Stimulated activated CD4-positive, alpha-beta T cell treated with anti-CD3 and anti-CD28 coated beads, TNF-alpha, amount 100 ng/mL, for 4 hours (primary cell): ENCODE results near the gene ARL15.

Source experiments
- DNase-seq, 3 experiments: peaks; one replicate each; pipeline ENCODE4 v3.0.0-alpha.2; 2020; ENCODE audit warnings: low read depth in 3 of 3

ARL15 gene

GRCh38 chr5:54251981-54252380, 58.4 kb downstream of the ARL15 start:
- no peak for DNase-seq

GRCh38 chr5:54249210-54250028, 61.0 kb downstream of the ARL15 start:
- DNase-seq = no peak

- no peak for DNase-seq
These were observed 63.1 kb downstream of the ARL15 start for GRCh38 chr5:54247226-54247625.

GRCh38 chr5:54243483-54244080, 66.8 kb downstream of the ARL15 start:
- no peak for DNase-seq

- no peak for DNase-seq
These were observed 68.1 kb downstream of the ARL15 start for GRCh38 chr5:54242297-54242696.

- no peak for DNase-seq
These were observed 76.0 kb downstream of the ARL15 start for GRCh38 chr5:54234304-54234933.

GRCh38 chr5:54230936-54231685, 79.3 kb downstream of the ARL15 start:
- DNase-seq = no peak

- DNase-seq = peak; percentile 43 to 53 (median 52)
These were observed 81.2 kb downstream of the ARL15 start for GRCh38 chr5:54229041-54229780.

GRCh38 chr5:54227759-54228158, 82.6 kb downstream of the ARL15 start:
- no peak for DNase-seq

- DNase-seq = no peak
These were observed 83.3 kb downstream of the ARL15 start for GRCh38 chr5:54227109-54227508.

GRCh38 chr5:54226215-54226614, 84.2 kb downstream of the ARL15 start:
- no peak for DNase-seq

- no peak for DNase-seq
These were observed 86.1 kb downstream of the ARL15 start for GRCh38 chr5:54224103-54224826.

GRCh38 chr5:54222336-54222735, 88.0 kb downstream of the ARL15 start:
- no peak for DNase-seq

GRCh38 chr5:54221135-54221534, 89.2 kb downstream of the ARL15 start:
- no peak for DNase-seq

- DNase-seq = no peak
These were observed 89.9 kb downstream of the ARL15 start for GRCh38 chr5:54220230-54221040.

- no peak for DNase-seq
These were observed 92.4 kb downstream of the ARL15 start for GRCh38 chr5:54217826-54218503.

- no peak for DNase-seq
These were observed 95.1 kb downstream of the ARL15 start for GRCh38 chr5:54215233-54215736.

- no peak for DNase-seq
These were observed 95.7 kb downstream of the ARL15 start for GRCh38 chr5:54214722-54215121.

GRCh38 chr5:54212331-54212730, 98.0 kb downstream of the ARL15 start:
- no peak for DNase-seq
